ENCODE results near the gene GDNF.

Gene GDNF

DNA sequence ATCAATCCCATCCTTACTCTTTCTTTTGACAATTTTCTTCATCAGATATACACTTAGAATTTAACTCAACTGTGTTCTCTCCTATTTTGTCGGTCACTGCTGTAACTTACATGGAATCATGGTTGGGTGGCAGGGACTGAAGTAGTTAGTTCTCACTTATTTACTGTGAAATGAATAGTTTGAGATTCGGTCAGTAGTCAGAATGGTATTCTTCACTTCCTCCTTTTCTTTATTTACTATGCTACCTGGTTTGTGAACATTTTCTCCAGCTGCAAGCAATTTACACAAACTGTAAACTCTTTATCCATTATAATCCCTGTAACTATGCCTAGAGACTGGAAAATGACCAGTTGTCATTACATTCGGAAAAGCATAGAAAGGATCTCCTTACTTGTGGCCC lies 41.5 kb upstream of the GDNF start:
- no peak overlapping the region for H3K23ac ChIP-seq (ENCODE audit: low read length in 2 of 2)
- H3K9ac ChIP-seq (ENCODE audit: low read length): no peak overlapping the region
- no peak overlapping the region for H4K8ac ChIP-seq (ENCODE audit: low read length)
- H2BK120ac ChIP-seq (ENCODE audit: low read depth, low read length): no peak overlapping the region
- DNase-seq: no peak
- H3K18ac ChIP-seq (ENCODE audit: low read depth in 1 of 2, low read length in 2 of 2): no peak overlapping the region
- peaks cover 19 to 47% of the 10 kb centered on the region in 2 experiments for H3K27me3 ChIP-seq (ENCODE audit: control insufficient read depth in 1 of 2, insufficient read depth in 1 of 2, low read length in 2 of 2)
- no peak overlapping the region for H2BK12ac ChIP-seq (ENCODE audit: low read length in 2 of 2)
- no peak overlapping the region for H4K91ac ChIP-seq (ENCODE audit: low read length)
- no peak overlapping the region for H2AFZ ChIP-seq (ENCODE audit: low read depth, low read length)
- H3K79me1 ChIP-seq (replicated peaks; ENCODE audit: low read length, poor library complexity, severe bottlenecking): no peaks in the 10 kb centered on the region
- H3K4me2 ChIP-seq (ENCODE audit: low read length, poor library complexity, severe bottlenecking): no peak overlapping the region
- no peaks in the 10 kb centered on the region for H3K9me3 ChIP-seq (ENCODE audit: control insufficient read depth, low read length)
- H2AK5ac ChIP-seq (ENCODE audit: low read length, severe bottlenecking): no peak overlapping the region
- H3K14ac ChIP-seq (ENCODE audit: low read length in 2 of 2): no peak overlapping the region
- H3K4me1 ChIP-seq (ENCODE audit: control insufficient read depth, insufficient read depth, low read depth, low read length): no peaks in the 10 kb centered on the region
- no peak overlapping the region for H3K4ac ChIP-seq (ENCODE audit: low read depth in 1 of 2, low read length in 2 of 2)
- H2BK15ac ChIP-seq (ENCODE audit: low read depth, poor library complexity, severe bottlenecking): no peak overlapping the region
- 100% methylated on average over 2 of the region's 3 CpGs for WGBS
- no peak overlapping the region for H2BK5ac ChIP-seq (ENCODE audit: low read depth, low read length, poor library complexity, severe bottlenecking)
- no peak overlapping the region for H3K27ac ChIP-seq (ENCODE audit: low read length, poor library complexity, severe bottlenecking)
- no peak overlapping the region for H3K4me3 ChIP-seq (ENCODE audit: insufficient read depth in 1 of 2, low read depth in 1 of 2, low read length in 2 of 2)
- H3K36me3 ChIP-seq (ENCODE audit: control insufficient read depth in 1 of 2, insufficient read depth in 2 of 2, low read depth in 1 of 2, low read length in 2 of 2): no peaks in the 10 kb centered on the region

DNA sequence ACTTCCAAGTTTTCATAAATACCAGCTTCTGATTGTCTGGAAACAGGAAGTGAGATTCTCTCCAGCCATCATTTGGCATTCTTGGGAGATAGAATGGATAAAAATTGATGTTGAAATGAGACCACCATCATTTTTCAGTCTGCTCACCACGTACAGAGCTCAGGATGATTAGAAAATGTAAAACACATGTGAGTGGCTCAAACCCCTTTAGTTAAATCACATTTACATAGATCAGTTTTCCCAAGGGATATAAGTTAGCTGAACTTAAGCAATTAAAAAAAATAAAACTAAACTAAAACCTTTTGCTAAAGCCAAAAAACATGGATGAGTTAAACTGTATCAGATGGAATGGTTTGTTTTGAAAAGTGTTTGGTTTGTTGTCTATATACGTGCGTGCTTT lies 37.1 kb upstream of the GDNF start:
- Histone ChIP-seq H3K4me2 (ENCODE audit: low read length, poor library complexity, severe bottlenecking) (no peak overlapping the region), H2AFZ (ENCODE audit: low read depth, low read length) (no peak overlapping the region), H2AK5ac (ENCODE audit: low read length, severe bottlenecking) (no peak overlapping the region), H4K91ac (ENCODE audit: low read length) (no peak overlapping the region), H4K8ac (ENCODE audit: low read length) (no peak overlapping the region), H3K4ac (ENCODE audit: low read depth in 1 of 2, low read length in 2 of 2) (no peak overlapping the region), H3K4me1 (ENCODE audit: control insufficient read depth, insufficient read depth, low read depth, low read length) (no peaks in the 10 kb centered on the region), H3K79me1 (replicated peaks; ENCODE audit: low read length, poor library complexity, severe bottlenecking) (no peaks in the 10 kb centered on the region), H3K36me3 (ENCODE audit: control insufficient read depth in 1 of 2, insufficient read depth in 2 of 2, low read depth in 1 of 2, low read length in 2 of 2) (no peaks in the 10 kb centered on the region), H3K18ac (ENCODE audit: low read depth in 1 of 2, low read length in 2 of 2) (no peak overlapping the region), H3K27ac (ENCODE audit: low read length, poor library complexity, severe bottlenecking) (no peak overlapping the region), H2BK5ac (ENCODE audit: low read depth, low read length, poor library complexity, severe bottlenecking) (no peak overlapping the region), H3K27me3 (ENCODE audit: control insufficient read depth in 1 of 2, insufficient read depth in 1 of 2, low read length in 2 of 2) (peaks cover 16 to 37% of the 10 kb centered on the region in 2 experiments), H2BK12ac (ENCODE audit: low read length in 2 of 2) (no peak overlapping the region), H2BK15ac (ENCODE audit: low read depth, poor library complexity, severe bottlenecking) (no peak overlapping the region), H3K14ac (ENCODE audit: low read length in 2 of 2) (no peak overlapping the region), H3K9ac (ENCODE audit: low read length) (no peak overlapping the region), H3K23ac (ENCODE audit: low read length in 2 of 2) (no peak overlapping the region), H2BK120ac (ENCODE audit: low read depth, low read length) (no peak overlapping the region), H3K9me3 (ENCODE audit: control insufficient read depth, low read length) (no peaks in the 10 kb centered on the region), H3K4me3 (ENCODE audit: insufficient read depth in 1 of 2, low read depth in 1 of 2, low read length in 2 of 2) (no peak overlapping the region)
- DNase-seq: no peak
- WGBS: 98% methylated on average over 2 of the region's 3 CpGs

DNA sequence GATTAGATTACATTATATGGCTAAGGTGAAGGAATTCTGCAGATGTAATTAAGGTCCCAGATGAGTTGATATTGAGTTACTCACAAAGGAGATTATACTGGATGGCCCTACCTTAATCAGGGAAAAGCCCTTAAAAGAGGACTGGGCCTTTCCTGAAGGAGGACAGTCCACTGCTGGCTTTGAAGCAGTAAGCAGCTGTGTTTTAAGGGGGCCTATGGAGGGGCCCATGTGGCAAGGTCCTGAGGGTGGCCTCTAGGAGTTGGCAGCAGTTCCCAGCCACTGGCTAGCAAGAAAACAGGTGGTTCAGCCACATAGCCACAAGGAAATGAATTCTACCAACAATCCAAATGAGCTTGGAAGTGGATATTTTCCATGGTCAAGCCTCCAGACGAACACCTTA lies 36.4 kb upstream of the GDNF start:
- Histone ChIP-seq H2AK5ac (ENCODE audit: low read length, severe bottlenecking) (no peak overlapping the region), H4K8ac (ENCODE audit: low read length) (no peak overlapping the region), H2BK15ac (ENCODE audit: low read depth, poor library complexity, severe bottlenecking) (peak overlapping the region; percentile 68), H3K14ac (ENCODE audit: low read length in 2 of 2) (no peak overlapping the region), H3K4me3 (ENCODE audit: insufficient read depth in 1 of 2, low read depth in 1 of 2, low read length in 2 of 2) (no peak overlapping the region), H3K9ac (ENCODE audit: low read length) (no peak overlapping the region), H3K23ac (ENCODE audit: low read length in 2 of 2) (no peak overlapping the region), H3K4ac (ENCODE audit: low read depth in 1 of 2, low read length in 2 of 2) (peak overlapping the region; percentile 13 to 55), H2BK12ac (ENCODE audit: low read length in 2 of 2) (no peak overlapping the region), H3K27me3 (ENCODE audit: control insufficient read depth in 1 of 2, insufficient read depth in 1 of 2, low read length in 2 of 2) (peaks cover 19 to 31% of the 10 kb centered on the region in 2 experiments), H3K18ac (ENCODE audit: low read depth in 1 of 2, low read length in 2 of 2) (peak overlapping the region in 1 of 2 experiments; percentile 66), H3K36me3 (ENCODE audit: control insufficient read depth in 1 of 2, insufficient read depth in 2 of 2, low read depth in 1 of 2, low read length in 2 of 2) (no peaks in the 10 kb centered on the region), H3K27ac (ENCODE audit: low read length, poor library complexity, severe bottlenecking) (no peak overlapping the region), H3K4me1 (ENCODE audit: control insufficient read depth, insufficient read depth, low read depth, low read length) (no peaks in the 10 kb centered on the region), H2BK5ac (ENCODE audit: low read depth, low read length, poor library complexity, severe bottlenecking) (no peak overlapping the region), H2AFZ (ENCODE audit: low read depth, low read length) (no peak overlapping the region), H3K9me3 (ENCODE audit: control insufficient read depth, low read length) (no peaks in the 10 kb centered on the region), H3K79me1 (replicated peaks; ENCODE audit: low read length, poor library complexity, severe bottlenecking) (no peaks in the 10 kb centered on the region), H2BK120ac (ENCODE audit: low read depth, low read length) (no peak overlapping the region), H3K4me2 (ENCODE audit: low read length, poor library complexity, severe bottlenecking) (no peak overlapping the region), H4K91ac (ENCODE audit: low read length) (no peak overlapping the region)
- no peak for DNase-seq
- WGBS: 92% methylated on average over 1 of the region's 1 CpG

DNA sequence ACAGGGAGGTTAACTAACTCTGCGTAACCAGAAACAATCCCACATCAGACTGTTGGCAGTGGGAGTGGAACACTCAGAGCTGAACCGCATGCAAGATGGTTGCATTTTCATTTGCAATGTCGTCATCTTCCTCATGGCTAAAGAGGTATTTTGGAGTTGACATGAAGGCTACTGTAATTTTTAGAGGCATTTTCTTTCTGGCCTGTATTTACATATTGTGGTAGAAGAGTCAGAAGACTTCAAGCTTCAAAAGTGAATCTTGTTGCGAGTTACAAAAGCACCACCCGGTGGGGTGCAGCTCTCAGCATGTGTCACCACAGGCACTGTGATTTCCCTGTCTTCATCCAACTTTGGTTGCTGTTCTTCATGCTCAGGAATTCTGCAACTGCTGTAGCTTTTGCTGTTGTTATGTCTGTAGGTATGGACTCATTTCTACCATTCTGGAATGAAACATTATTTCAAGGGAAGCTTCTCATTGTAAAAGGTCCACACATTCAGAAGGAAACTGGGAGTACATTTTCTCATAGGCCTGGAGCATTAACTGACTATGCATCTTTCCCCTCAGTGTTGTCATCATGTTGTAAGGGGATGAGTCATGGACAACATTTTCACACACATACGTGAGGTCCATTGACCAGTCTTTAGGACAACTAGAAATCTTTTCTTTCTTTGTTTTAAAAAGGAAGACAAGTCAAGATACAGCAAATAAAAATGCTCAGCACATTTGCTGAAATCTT lies 35.4 kb upstream of the GDNF start:
- 67% methylated on average over 6 of the region's 6 CpGs for WGBS
- Histone ChIP-seq H3K9ac (ENCODE audit: low read length) (no peak overlapping the region), H3K27me3 (ENCODE audit: control insufficient read depth in 1 of 2, insufficient read depth in 1 of 2, low read length in 2 of 2) (peaks cover 19 to 21% of the 10 kb centered on the region in 2 experiments), H2BK5ac (ENCODE audit: low read depth, low read length, poor library complexity, severe bottlenecking) (no peak overlapping the region), H3K4ac (ENCODE audit: low read depth in 1 of 2, low read length in 2 of 2) (no peak overlapping the region), H3K23ac (ENCODE audit: low read length in 2 of 2) (no peak overlapping the region), H2BK15ac (ENCODE audit: low read depth, poor library complexity, severe bottlenecking) (no peak overlapping the region), H2BK12ac (ENCODE audit: low read length in 2 of 2) (peak overlapping the region in 1 of 2 experiments; percentile 42), H3K9me3 (ENCODE audit: control insufficient read depth, low read length) (no peaks in the 10 kb centered on the region), H3K18ac (ENCODE audit: low read depth in 1 of 2, low read length in 2 of 2) (peak overlapping the region in 1 of 2 experiments; percentile 59), H2BK120ac (ENCODE audit: low read depth, low read length) (no peak overlapping the region), H2AK5ac (ENCODE audit: low read length, severe bottlenecking) (no peak overlapping the region), H3K4me3 (ENCODE audit: insufficient read depth in 1 of 2, low read depth in 1 of 2, low read length in 2 of 2) (no peak overlapping the region), H3K14ac (ENCODE audit: low read length in 2 of 2) (no peak overlapping the region), H3K27ac (ENCODE audit: low read length, poor library complexity, severe bottlenecking) (peak overlapping the region; percentile 10), H4K8ac (ENCODE audit: low read length) (no peak overlapping the region), H3K36me3 (ENCODE audit: control insufficient read depth in 1 of 2, insufficient read depth in 2 of 2, low read depth in 1 of 2, low read length in 2 of 2) (no peaks in the 10 kb centered on the region), H3K4me2 (ENCODE audit: low read length, poor library complexity, severe bottlenecking) (no peak overlapping the region), H2AFZ (ENCODE audit: low read depth, low read length) (no peak overlapping the region), H4K91ac (ENCODE audit: low read length) (no peak overlapping the region), H3K79me1 (replicated peaks; ENCODE audit: low read length, poor library complexity, severe bottlenecking) (no peaks in the 10 kb centered on the region), H3K4me1 (ENCODE audit: control insufficient read depth, insufficient read depth, low read depth, low read length) (no peaks in the 10 kb centered on the region)
- peak; percentile 94 for DNase-seq

All from mesenchymal stem cell (in vitro differentiated cells and primary cell).